ENCODE measurements around the gene NCK2.

Gene NCK2

GRCh38 chr2:105782123-105782522, 37.4 kb downstream of the NCK2 start:
- H3K79me2 ChIP-seq (ENCODE audit: control insufficient read depth, low read length) = peaks cover 12% of the 10 kb centered on the region
- no peaks in the 10 kb centered on the region for H3K9me3 ChIP-seq (ENCODE audit: control insufficient read depth, insufficient read depth, low read length)
- no peak overlapping the region for H3K27ac ChIP-seq (ENCODE audit: low read depth, low read length)
- H3K4me3 ChIP-seq (ENCODE audit: low read length) = no peak overlapping the region
- H3K27me3 ChIP-seq (ENCODE audit: control insufficient read depth, low read length) = no peaks in the 10 kb centered on the region
- peaks cover 13% of the 10 kb centered on the region for H3K4me1 ChIP-seq (ENCODE audit: control insufficient read depth, low read length)
- peak; percentile 17 for TF ChIP-seq CTCF (IDR thresholded peaks at IDR 0.05; ENCODE audit: low read depth, low read length, poor library complexity, severe bottlenecking)
- TF ChIP-seq EZH2phosphoT487 (IDR thresholded peaks at IDR 0.05; ENCODE audit: borderline replicate concordance, low read length) = no peak
- no peaks in the 10 kb centered on the region for H3K36me3 ChIP-seq (ENCODE audit: control insufficient read depth, low read length)
- no peaks in the 10 kb centered on the region for H3F3A ChIP-seq (ENCODE audit: control insufficient read depth, insufficient read depth)
- H4K20me1 ChIP-seq (ENCODE audit: control insufficient read depth, insufficient read depth, low read depth, low read length) = no peaks in the 10 kb centered on the region
- no peaks in the 10 kb centered on the region for H3K9me2 ChIP-seq (replicated peaks; ENCODE audit: control insufficient read depth, low read length)
- no peak overlapping the region for H3K4me2 ChIP-seq (ENCODE audit: low read length)

- peaks cover 10% of the 10 kb centered on the region for H3K79me2 ChIP-seq (ENCODE audit: control insufficient read depth, low read length)
Observed at GRCh38 chr2:105782646-105783045, 37.9 kb downstream of the NCK2 start.

DNA sequence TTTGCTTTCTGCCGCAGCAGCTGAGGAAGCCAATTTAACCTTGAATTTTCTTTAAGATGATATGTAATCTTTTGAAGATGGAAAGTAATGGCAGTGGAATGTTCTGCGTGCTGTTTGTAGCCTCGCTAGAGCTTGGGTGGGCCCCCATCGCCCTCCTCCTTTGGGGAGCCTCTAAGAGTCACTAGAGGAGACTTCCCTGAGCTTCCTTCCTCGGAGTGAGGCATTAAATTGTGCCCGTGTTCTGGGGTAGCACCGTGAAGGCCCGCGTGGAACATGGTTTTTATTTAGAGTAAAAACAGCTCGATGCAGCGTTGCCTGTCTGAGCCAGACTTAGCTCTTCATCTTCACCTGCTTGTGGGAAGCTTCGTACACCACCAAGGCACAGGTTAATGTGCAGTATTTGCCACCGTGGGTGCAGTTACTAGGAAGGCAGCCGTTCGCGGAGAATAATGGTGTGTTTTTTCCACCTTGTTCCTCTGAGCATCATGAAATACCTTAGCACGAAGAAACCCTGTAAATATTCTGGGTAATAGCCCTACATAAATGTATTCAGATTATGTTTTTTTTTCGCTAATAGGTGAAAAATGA, 38.5 kb downstream of the NCK2 start:
- Histone ChIP-seq H3K4me3 (ENCODE audit: low read length) (no peak overlapping the region), H3K36me3 (ENCODE audit: control insufficient read depth, low read length) (no peaks in the 10 kb centered on the region), H3K4me1 (ENCODE audit: control insufficient read depth, low read length) (peaks cover 22% of the 10 kb centered on the region), H3K27ac (ENCODE audit: low read depth, low read length) (no peak overlapping the region), H3K79me2 (ENCODE audit: control insufficient read depth, low read length) (peaks cover 7% of the 10 kb centered on the region), H3K4me2 (ENCODE audit: low read length) (no peak overlapping the region), H4K20me1 (ENCODE audit: control insufficient read depth, insufficient read depth, low read depth, low read length) (no peaks in the 10 kb centered on the region), H3K9me2 (replicated peaks; ENCODE audit: control insufficient read depth, low read length) (no peaks in the 10 kb centered on the region), H3F3A (ENCODE audit: control insufficient read depth, insufficient read depth) (no peaks in the 10 kb centered on the region), H3K9me3 (ENCODE audit: control insufficient read depth, insufficient read depth, low read length) (no peaks in the 10 kb centered on the region), H3K27me3 (ENCODE audit: control insufficient read depth, low read length) (no peaks in the 10 kb centered on the region)
- TF ChIP-seq EZH2phosphoT487 (IDR thresholded peaks at IDR 0.05; ENCODE audit: borderline replicate concordance, low read length) = no peak
- TF ChIP-seq CTCF (IDR thresholded peaks at IDR 0.05; ENCODE audit: low read depth, low read length, poor library complexity, severe bottlenecking) = no peak

More at GRCh38 chr2:105782646-105783045, 37.9 kb downstream of the NCK2 start:
- no peaks in the 10 kb centered on the region for H3K9me2 ChIP-seq (replicated peaks; ENCODE audit: control insufficient read depth, low read length)
- H4K20me1 ChIP-seq (ENCODE audit: control insufficient read depth, insufficient read depth, low read depth, low read length) = no peaks in the 10 kb centered on the region
- no peaks in the 10 kb centered on the region for H3K27me3 ChIP-seq (ENCODE audit: control insufficient read depth, low read length)
- no peaks in the 10 kb centered on the region for H3K9me3 ChIP-seq (ENCODE audit: control insufficient read depth, insufficient read depth, low read length)
- TF ChIP-seq EZH2phosphoT487 (IDR thresholded peaks at IDR 0.05; ENCODE audit: borderline replicate concordance, low read length) (no peak), CTCF (IDR thresholded peaks at IDR 0.05; ENCODE audit: low read depth, low read length, poor library complexity, severe bottlenecking) (no peak)
- H3K27ac ChIP-seq (ENCODE audit: low read depth, low read length) = no peak overlapping the region
- no peak overlapping the region for H3K4me3 ChIP-seq (ENCODE audit: low read length)
- no peaks in the 10 kb centered on the region for H3F3A ChIP-seq (ENCODE audit: control insufficient read depth, insufficient read depth)
- H3K4me1 ChIP-seq (ENCODE audit: control insufficient read depth, low read length) = peaks cover 16% of the 10 kb centered on the region
- no peak overlapping the region for H3K4me2 ChIP-seq (ENCODE audit: low read length)
- no peaks in the 10 kb centered on the region for H3K36me3 ChIP-seq (ENCODE audit: control insufficient read depth, low read length)

Data from DOHH2 (cell line).